MM.1S (cell line): ENCODE measurements around the gene KIN.

ENCODE experiments used
- DNase-seq: peaks from one replicate; pipeline ENCODE4 v3.0.0-alpha.2; 2015
- H2AFZ ChIP-seq: fragments of 300-600 bp; sonication (generic); 2 replicates; pipeline ENCODE4 v1.6.0; 2016; ENCODE audit warnings: antibody characterized with exemption, low read length
- H3F3A ChIP-seq: fragments of 300-600 bp; sonication (generic); 2 replicates; pipeline ENCODE4 v1.6.1; 2016; ENCODE audit warnings: mild to moderate bottlenecking, antibody characterized with exemption, low read length, moderate library complexity, mixed read lengths; ENCODE audit not compliant: insufficient read depth
- H3K27ac ChIP-seq: fragments of 300-600 bp; sonication (generic); 2 replicates; pipeline ENCODE4 v1.5.1; 2016; ENCODE audit warnings: mild to moderate bottlenecking, low read length
- H3K27me3 ChIP-seq: fragments of 300-600 bp; sonication (generic); replicated peaks from 2 replicates; pipeline ENCODE4 v1.6.0; 2016; ENCODE audit warnings: low read length; ENCODE audit not compliant: insufficient read depth
- H3K36me3 ChIP-seq: fragments of 300-600 bp; sonication (generic); replicated peaks from 2 replicates; pipeline ENCODE4 v1.6.1; 2016; ENCODE audit warnings: mild to moderate bottlenecking, low read length, mixed read lengths; ENCODE audit not compliant: insufficient read depth
- H3K4me1 ChIP-seq: fragments of 300-600 bp; sonication (generic); 2 replicates; pipeline ENCODE4 v1.6.1; 2016; ENCODE audit warnings: low read length, mixed read lengths
- H3K4me2 ChIP-seq: fragments of 300-600 bp; sonication (generic); 2 replicates; pipeline ENCODE4 v1.6.0; 2016; ENCODE audit warnings: low read depth, low read length
- H3K4me3 ChIP-seq: fragments of 300-600 bp; sonication (generic); 2 replicates; pipeline ENCODE4 v1.5.1; 2016; ENCODE audit warnings: low read length, mixed read lengths
- H3K79me2 ChIP-seq: fragments of 300-600 bp; sonication (generic); 2 replicates; pipeline ENCODE4 v1.6.1; 2016; ENCODE audit warnings: mixed run types, low read length, mixed read lengths
- H3K9ac ChIP-seq: fragments of 300-600 bp; sonication (generic); 2 replicates; pipeline ENCODE4 v1.6.1; 2016; ENCODE audit warnings: low read length, mixed read lengths
- H3K9me2 ChIP-seq: fragments of 300-600 bp; sonication (generic); replicated peaks from 2 replicates; pipeline ENCODE4 v1.6.1; 2016; ENCODE audit warnings: mild to moderate bottlenecking, low read length, mixed read lengths; ENCODE audit not compliant: insufficient read depth
- H3K9me3 ChIP-seq: fragments of 300-600 bp; sonication (generic); replicated peaks from 2 replicates; pipeline ENCODE4 v1.6.1; 2016; ENCODE audit warnings: mild to moderate bottlenecking, low read length, mixed read lengths; ENCODE audit not compliant: insufficient read depth
- H4K20me1 ChIP-seq: fragments of 300-600 bp; sonication (generic); 2 replicates; pipeline ENCODE4 v1.6.1; 2016; ENCODE audit warnings: mild to moderate bottlenecking, low read length, moderate library complexity, mixed read lengths; ENCODE audit not compliant: insufficient read depth
- CTCF ChIP-seq: fragments of 300-600 bp; sonication (generic); IDR thresholded peaks from 2 replicates; pipeline ENCODE4 v1.5.1; 2016; ENCODE audit warnings: antibody characterized with exemption, low read length, mixed read lengths
- EZH2 ChIP-seq: fragments of 300-600 bp; sonication (generic); optimal IDR thresholded peaks from 2 replicates; pipeline ENCODE3; 2017; ENCODE audit warnings: low read depth, mild to moderate bottlenecking, antibody characterized with exemption, low read length, mixed read lengths
- EZH2phosphoT487 ChIP-seq: fragments of 300-600 bp; sonication (generic); IDR thresholded peaks from 2 replicates; pipeline ENCODE4 v1.6.1; 2018; ENCODE audit warnings: antibody characterized with exemption, low read length

KIN gene

GRCh38 chr10:7708832-7709231 lies 79.0 kb downstream of the KIN start:
- Histone ChIP-seq H3F3A (no peaks in the 10 kb centered on the region), H3K27me3 (no peaks in the 10 kb centered on the region), H3K36me3 (no peaks in the 10 kb centered on the region), H3K4me3 (no peak overlapping the region), H3K9ac (no peak overlapping the region), H3K79me2 (no peaks in the 10 kb centered on the region), H3K4me1 (no peaks in the 10 kb centered on the region), H3K9me2 (no peaks in the 10 kb centered on the region), H4K20me1 (no peaks in the 10 kb centered on the region), H3K27ac (no peak overlapping the region), H2AFZ (no peak overlapping the region), H3K4me2 (no peak overlapping the region), H3K9me3 (no peaks in the 10 kb centered on the region)
- TF ChIP-seq EZH2 (no peak), CTCF (no peak), EZH2phosphoT487 (no peak)
- DNase-seq, result no peak

DNA sequence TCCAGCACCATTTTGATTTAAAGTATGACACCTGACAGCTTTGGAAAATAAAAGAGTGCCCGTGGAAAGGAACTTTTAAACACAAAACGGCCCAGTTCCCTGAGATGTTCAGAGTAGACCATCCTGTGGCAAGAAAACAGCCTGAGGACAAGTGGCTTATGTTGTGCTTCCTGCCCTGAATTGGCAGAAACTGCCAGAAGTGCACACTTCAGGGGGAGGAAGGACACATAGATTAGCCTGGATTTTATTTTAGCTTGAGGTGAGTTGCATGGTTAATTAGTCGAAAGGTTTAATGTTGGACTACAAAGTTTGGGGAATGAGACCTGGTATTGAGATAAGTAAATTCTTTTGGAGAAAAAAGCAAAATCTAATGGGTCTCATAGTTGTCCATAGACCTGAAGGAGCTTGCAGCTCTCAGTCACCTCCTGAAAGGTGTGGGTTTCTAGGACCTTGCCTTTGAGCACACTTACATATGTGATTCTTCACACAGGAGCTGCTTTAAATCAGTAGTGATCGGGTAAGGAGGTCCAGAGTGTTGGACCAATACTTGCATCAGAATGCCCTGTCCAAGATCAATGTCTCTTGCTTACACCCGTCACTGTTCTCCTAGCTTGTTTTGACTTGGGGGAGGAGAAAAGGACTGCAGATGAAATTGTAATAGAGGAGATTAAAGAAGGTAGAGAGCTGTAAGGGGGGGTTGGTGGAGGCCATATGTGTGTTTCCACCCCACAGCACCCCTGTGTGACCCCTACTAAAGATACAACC lies 79.8 kb downstream of the KIN start:
- Histone ChIP-seq H3K9ac (no peak overlapping the region), H3K4me3 (no peak overlapping the region), H3K27ac (no peak overlapping the region), H4K20me1 (no peaks in the 10 kb centered on the region), H3K27me3 (no peaks in the 10 kb centered on the region), H2AFZ (no peak overlapping the region), H3K79me2 (no peaks in the 10 kb centered on the region), H3K9me3 (no peaks in the 10 kb centered on the region), H3K9me2 (no peaks in the 10 kb centered on the region), H3F3A (no peaks in the 10 kb centered on the region), H3K4me2 (no peak overlapping the region), H3K4me1 (no peaks in the 10 kb centered on the region), H3K36me3 (no peaks in the 10 kb centered on the region)
- TF ChIP-seq CTCF (no peak), EZH2 (no peak), EZH2phosphoT487 (no peak)
- DNase-seq, result no peak

DNA sequence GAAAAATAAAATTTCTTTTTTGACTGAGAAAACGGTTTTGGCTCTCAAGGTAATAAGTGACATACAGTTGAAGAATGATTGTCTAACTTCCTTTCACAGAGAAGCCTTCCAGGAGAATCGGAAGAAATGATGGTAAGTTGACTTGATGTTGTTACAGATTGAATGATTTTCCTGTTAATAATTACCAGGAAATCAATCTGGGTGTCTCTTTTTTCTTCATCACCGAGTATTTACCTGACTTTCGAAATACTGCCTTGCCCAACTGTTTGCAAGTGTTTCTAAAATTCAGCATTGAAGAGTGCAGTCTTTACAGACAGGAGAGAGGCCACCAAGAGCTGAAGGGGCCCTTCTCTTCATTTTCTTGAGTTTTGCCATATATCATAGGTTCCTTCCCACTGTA lies 80.7 kb downstream of the KIN start:
- Histone ChIP-seq H3K4me2 (no peak overlapping the region), H3K27me3 (no peaks in the 10 kb centered on the region)
- DNase-seq, result no peak

More for the DNA sequence above, 80.7 kb downstream of the KIN start:
- no peaks in the 10 kb centered on the region for H4K20me1 ChIP-seq
- H3K9me2 ChIP-seq, result no peaks in the 10 kb centered on the region
- no peak overlapping the region for H3K9ac ChIP-seq
- TF ChIP-seq EZH2 (no peak), CTCF (no peak), EZH2phosphoT487 (no peak)
- H3K4me1 ChIP-seq, result no peaks in the 10 kb centered on the region
- no peaks in the 10 kb centered on the region for H3F3A ChIP-seq
- no peaks in the 10 kb centered on the region for H3K36me3 ChIP-seq
- H3K4me3 ChIP-seq, result no peak overlapping the region
- no peak overlapping the region for H2AFZ ChIP-seq
- H3K9me3 ChIP-seq, result no peaks in the 10 kb centered on the region
- H3K79me2 ChIP-seq, result no peaks in the 10 kb centered on the region
- no peak overlapping the region for H3K27ac ChIP-seq
